Fibroblast of mammary gland (primary cell): ENCODE measurements around the gene SPRN.

Experiments used
- DNase-seq: peaks from one replicate; pipeline ENCODE4 v3.0.0-alpha.2; 2010; ENCODE audit warnings: low read depth
- H3K4me3 ChIP-seq: 2 replicates; pipeline ENCODE4 v1.5.1; 2011; ENCODE audit warnings: low read depth, mild to moderate bottlenecking, low read length, moderate library complexity; ENCODE audit not compliant: control insufficient read depth
- TF ChIP-seq, protein P1 (sequence below): conservative IDR thresholded peaks from 2 replicates; pipeline ENCODE4 v1.5.1; 2011; ENCODE audit warnings: low read depth, low read length, inconsistent platforms; ENCODE audit not compliant: control insufficient read depth, insufficient read depth

Gene SPRN

GRCh38 chr10:133383551-133383950 is 40.9 kb downstream of the SPRN start:
- DNase-seq: no peak
- no peak overlapping the region for H3K4me3 ChIP-seq
- TF ChIP-seq, protein P1, sequence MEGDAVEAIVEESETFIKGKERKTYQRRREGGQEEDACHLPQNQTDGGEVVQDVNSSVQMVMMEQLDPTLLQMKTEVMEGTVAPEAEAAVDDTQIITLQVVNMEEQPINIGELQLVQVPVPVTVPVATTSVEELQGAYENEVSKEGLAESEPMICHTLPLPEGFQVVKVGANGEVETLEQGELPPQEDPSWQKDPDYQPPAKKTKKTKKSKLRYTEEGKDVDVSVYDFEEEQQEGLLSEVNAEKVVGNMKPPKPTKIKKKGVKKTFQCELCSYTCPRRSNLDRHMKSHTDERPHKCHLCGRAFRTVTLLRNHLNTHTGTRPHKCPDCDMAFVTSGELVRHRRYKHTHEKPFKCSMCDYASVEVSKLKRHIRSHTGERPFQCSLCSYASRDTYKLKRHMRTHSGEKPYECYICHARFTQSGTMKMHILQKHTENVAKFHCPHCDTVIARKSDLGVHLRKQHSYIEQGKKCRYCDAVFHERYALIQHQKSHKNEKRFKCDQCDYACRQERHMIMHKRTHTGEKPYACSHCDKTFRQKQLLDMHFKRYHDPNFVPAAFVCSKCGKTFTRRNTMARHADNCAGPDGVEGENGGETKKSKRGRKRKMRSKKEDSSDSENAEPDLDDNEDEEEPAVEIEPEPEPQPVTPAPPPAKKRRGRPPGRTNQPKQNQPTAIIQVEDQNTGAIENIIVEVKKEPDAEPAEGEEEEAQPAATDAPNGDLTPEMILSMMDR: no peak

GRCh38 chr10:133381036-133381435 is 43.4 kb downstream of the SPRN start:
- TF ChIP-seq, protein P1: no peak
- DNase-seq: no peak
- no peak overlapping the region for H3K4me3 ChIP-seq

DNA sequence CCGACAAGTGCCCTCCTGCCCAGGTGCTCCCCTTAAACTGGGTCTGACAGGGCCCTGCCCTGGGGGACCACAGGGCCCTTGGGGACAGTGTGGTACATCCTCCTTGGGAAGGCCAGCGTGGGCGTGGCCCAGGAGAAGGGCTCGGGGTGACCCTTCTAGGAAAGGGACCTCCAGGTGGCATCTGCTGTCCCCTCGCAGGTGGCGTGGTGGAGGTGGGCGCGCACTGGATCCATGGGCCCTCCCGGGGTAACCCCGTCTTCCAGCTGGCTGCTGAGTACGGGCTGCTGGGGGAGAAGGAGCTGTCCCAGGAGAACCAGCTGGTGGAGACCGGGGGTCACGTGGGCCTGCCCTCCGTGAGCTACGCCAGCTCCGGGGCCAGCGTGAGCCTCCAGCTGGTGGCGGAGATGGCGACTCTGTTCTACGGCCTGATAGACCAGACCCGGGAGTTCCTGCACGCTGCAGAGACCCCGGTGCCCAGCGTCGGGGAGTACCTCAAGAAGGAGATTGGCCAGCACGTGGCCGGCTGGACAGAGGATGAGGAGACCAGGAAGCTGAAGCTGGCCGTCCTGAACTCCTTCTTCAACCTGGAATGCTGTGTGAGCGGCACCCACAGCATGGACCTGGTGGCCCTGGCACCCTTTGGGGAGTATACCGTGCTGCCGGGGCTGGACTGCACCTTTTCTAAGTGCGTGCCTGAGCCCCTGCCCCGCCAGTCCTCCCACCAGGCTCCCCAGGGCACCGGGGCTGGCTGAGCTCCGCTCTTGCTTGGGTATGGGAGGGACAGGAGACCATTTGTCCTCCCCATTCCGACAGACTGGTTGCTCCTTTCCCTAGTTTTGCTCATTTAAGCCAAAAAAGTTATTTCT is 44.4 kb downstream of the SPRN start:
- no peak for DNase-seq
- TF ChIP-seq, protein P1: no peak
- H3K4me3 ChIP-seq: peak overlapping the region; percentile 33

DNA sequence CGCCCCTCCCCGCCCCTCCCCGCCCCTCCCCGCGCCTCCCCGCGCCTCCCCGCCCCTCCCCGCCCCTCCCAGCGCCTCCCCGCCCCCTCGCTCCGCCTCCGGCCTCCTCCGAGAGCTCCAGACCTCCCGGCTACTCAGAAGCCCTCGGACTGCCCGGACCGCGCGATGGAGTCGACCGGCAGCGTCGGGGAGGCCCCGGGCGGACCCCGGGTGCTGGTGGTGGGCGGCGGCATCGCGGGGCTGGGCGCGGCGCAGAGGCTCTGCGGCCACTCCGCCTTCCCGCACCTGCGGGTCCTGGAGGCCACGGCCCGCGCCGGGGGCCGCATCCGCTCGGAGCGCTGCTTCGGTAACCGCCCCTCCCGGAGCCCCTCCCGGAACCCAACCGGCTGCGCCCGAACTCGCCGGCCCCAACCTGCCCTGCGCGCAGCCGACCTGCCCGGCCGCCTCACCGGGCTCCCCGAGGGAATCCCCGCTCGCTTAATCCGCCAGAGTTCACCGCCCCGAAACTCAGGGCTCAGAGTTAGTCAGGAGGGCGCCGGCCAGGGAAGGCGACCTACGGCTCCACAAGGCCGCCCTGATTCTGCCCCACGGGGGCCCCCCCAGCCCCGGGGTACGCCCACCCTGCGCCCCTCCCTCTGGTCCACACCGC is 45.1 kb downstream of the SPRN start, which contains the start of gene PAOX:
TSS of gene PAOX (plus strand) at position 111 of the 649 bp plus-strand sequence. CDS start at position 166, 55 bp downstream.
- TF ChIP-seq, protein P1: no peak
- DNase-seq: peak; percentile 48
- peak within 1 kb of the TSS; percentile 63 for H3K4me3 ChIP-seq

DNA sequence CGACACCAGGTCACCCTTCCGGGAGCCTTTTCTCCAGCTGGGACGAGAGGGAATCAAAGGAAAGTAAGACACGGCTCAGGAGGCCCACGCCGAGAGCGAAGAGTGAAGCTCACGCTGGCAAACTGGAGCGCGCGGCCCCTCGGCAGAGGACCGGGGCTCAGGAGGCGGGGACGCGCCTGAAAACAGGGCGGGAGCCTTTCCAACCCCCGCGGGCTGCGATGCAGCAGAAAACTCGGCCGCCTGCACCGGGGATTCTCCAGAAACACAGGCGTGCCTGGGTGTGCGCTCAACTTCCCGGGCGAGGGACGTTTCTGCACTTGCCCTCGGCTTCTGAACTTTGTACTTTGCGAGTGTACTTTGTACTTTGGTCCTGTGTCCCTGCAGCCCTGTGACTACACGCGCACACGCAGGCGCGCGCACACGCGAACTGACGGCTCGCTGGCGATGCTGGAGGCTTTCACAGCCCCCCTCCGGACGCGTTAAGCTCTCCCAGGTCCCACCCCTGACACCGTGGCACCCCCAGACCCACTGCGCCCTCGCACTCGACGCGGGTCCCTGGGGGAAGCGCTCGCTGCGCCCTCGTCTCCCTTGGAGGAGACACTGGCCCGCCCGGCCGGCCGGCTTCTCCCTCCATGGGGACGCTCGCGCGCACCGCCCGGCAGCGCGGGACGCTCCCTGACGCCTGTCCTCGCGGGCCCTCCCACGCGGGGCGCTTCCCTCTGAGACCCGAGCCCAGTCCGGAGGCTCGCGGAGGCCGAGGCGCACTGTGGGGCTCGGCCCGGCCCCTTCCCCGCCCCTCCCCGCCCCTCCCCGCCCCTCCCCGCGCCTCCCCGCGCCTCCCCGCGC is 46.0 kb downstream of the SPRN start:
- peak; percentile 21 for DNase-seq
- peak overlapping the region; percentile 63 for H3K4me3 ChIP-seq
- TF ChIP-seq, protein P1: no peak

GRCh38 chr10:133377818-133378250 is 46.6 kb downstream of the SPRN start:
- no peak for DNase-seq
- TF ChIP-seq, protein P1: no peak
- peak overlapping the region; percentile 63 for H3K4me3 ChIP-seq
